Measurements from ENCODE around the gene SLC11A1.

SLC11A1 gene

DNA sequence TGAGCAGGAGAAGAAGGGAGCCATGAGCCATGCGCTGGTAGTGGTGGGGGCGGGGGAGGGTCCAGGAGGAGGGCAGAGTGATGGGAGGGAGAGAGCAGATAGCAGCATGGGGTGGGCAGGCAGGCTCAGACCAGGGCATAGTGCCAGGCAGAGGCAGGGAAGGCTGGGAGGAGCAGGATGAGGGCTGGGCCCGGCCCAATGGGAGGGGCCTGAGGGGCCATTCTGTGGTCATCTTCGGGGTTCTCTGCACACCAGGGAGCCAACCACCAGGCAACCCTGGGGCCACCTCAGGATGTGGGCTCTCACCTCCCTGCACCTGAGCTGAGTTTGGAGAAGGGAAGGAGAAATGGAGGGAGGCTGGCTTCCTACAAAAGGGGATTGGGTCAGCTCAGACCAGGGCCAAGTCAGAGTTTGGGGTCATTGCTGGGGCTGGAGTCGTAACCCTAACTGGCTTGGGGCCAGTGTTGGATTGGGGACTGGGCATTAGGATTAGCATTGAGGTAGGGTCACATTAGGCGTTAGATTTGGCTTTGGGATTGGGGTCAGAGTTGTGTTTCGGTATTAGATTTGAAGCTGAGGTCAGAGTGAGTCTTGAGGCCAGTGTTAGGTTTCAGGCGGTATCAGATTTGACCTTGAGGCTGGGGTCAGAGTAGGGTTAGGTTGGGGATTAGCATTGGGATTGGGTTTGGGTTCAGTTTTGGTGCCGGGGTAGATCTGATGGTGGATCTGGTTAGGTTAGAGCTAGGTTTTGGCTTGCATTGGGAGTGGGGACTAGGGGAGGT is 48.0 kb downstream of the SLC11A1 start:
- no peak overlapping the region for H2AFZ ChIP-seq (ENCODE audit: low read depth, low read length)
- H3K36me3 ChIP-seq (ENCODE audit: control insufficient read depth in 1 of 2, insufficient read depth in 2 of 2, low read depth in 1 of 2, low read length in 2 of 2): peaks cover 0 to 3% of the 10 kb centered on the region in 2 experiments
- H2BK120ac ChIP-seq (ENCODE audit: low read depth, low read length): no peak overlapping the region
- no peaks in the 10 kb centered on the region for H3K79me1 ChIP-seq (replicated peaks; ENCODE audit: low read length, poor library complexity, severe bottlenecking)
- H2BK15ac ChIP-seq (ENCODE audit: low read depth, poor library complexity, severe bottlenecking): no peak overlapping the region
- H3K9me3 ChIP-seq (ENCODE audit: control insufficient read depth, low read length): no peaks in the 10 kb centered on the region
- no peak overlapping the region for H3K4me3 ChIP-seq (ENCODE audit: insufficient read depth in 1 of 2, low read depth in 1 of 2, low read length in 2 of 2)
- H3K9ac ChIP-seq (ENCODE audit: low read length): no peak overlapping the region
- no peak overlapping the region for H4K8ac ChIP-seq (ENCODE audit: low read length)
- DNase-seq: no peak
- H3K14ac ChIP-seq (ENCODE audit: low read length in 2 of 2): no peak overlapping the region
- no peak overlapping the region for H3K27ac ChIP-seq (ENCODE audit: low read length, poor library complexity, severe bottlenecking)
- H3K4me2 ChIP-seq (ENCODE audit: low read length, poor library complexity, severe bottlenecking): no peak overlapping the region
- no peak overlapping the region for H3K4ac ChIP-seq (ENCODE audit: low read depth in 1 of 2, low read length in 2 of 2)
- peaks cover 2% of the 10 kb centered on the region for H3K4me1 ChIP-seq (ENCODE audit: control insufficient read depth, insufficient read depth, low read depth, low read length)
- H4K91ac ChIP-seq (ENCODE audit: low read length): no peak overlapping the region
- no peak overlapping the region for H3K23ac ChIP-seq (ENCODE audit: low read length in 2 of 2)
- no peak overlapping the region for H2BK12ac ChIP-seq (ENCODE audit: low read length in 2 of 2)
- no peak overlapping the region for H2AK5ac ChIP-seq (ENCODE audit: low read length, severe bottlenecking)
- H3K18ac ChIP-seq (ENCODE audit: low read depth in 1 of 2, low read length in 2 of 2): no peak overlapping the region
- H3K27me3 ChIP-seq (ENCODE audit: control insufficient read depth in 1 of 2, insufficient read depth in 1 of 2, low read length in 2 of 2): peaks cover 15 to 28% of the 10 kb centered on the region in 2 experiments
- H2BK5ac ChIP-seq (ENCODE audit: low read depth, low read length, poor library complexity, severe bottlenecking): no peak overlapping the region
- WGBS: 81% methylated on average over 8 of the region's 9 CpGs

DNA sequence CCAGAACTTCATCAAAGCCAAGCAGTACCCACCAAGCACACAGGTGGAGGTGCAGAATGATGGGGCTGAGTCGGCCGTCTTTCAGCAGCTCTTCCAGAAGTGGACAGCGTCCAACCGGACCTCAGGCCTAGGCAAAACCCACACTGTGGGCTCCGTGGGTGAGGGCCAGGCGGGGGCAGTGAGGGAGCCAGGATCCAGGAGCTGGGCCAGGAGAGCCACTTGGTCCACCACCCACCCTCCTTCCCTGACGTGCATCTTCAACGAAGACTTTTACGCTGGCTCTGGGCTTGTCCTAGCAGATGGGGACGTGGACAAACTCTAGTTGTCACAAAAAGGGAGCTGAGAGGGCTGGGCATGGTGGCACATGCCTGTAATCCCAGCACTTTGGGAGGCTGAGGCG is 48.6 kb downstream of the SLC11A1 start:
- Histone ChIP-seq H3K18ac (ENCODE audit: low read depth in 1 of 2, low read length in 2 of 2) (no peak overlapping the region), H3K14ac (ENCODE audit: low read length in 2 of 2) (no peak overlapping the region), H3K4ac (ENCODE audit: low read depth in 1 of 2, low read length in 2 of 2) (no peak overlapping the region), H3K9ac (ENCODE audit: low read length) (no peak overlapping the region), H3K79me1 (replicated peaks; ENCODE audit: low read length, poor library complexity, severe bottlenecking) (no peaks in the 10 kb centered on the region), H2AK5ac (ENCODE audit: low read length, severe bottlenecking) (no peak overlapping the region), H3K4me3 (ENCODE audit: insufficient read depth in 1 of 2, low read depth in 1 of 2, low read length in 2 of 2) (no peak overlapping the region), H2AFZ (ENCODE audit: low read depth, low read length) (no peak overlapping the region), H3K4me1 (ENCODE audit: control insufficient read depth, insufficient read depth, low read depth, low read length) (no peaks in the 10 kb centered on the region), H3K9me3 (ENCODE audit: control insufficient read depth, low read length) (no peaks in the 10 kb centered on the region), H2BK12ac (ENCODE audit: low read length in 2 of 2) (no peak overlapping the region), H3K27ac (ENCODE audit: low read length, poor library complexity, severe bottlenecking) (no peak overlapping the region), H2BK120ac (ENCODE audit: low read depth, low read length) (no peak overlapping the region), H2BK5ac (ENCODE audit: low read depth, low read length, poor library complexity, severe bottlenecking) (no peak overlapping the region), H3K4me2 (ENCODE audit: low read length, poor library complexity, severe bottlenecking) (no peak overlapping the region), H3K27me3 (ENCODE audit: control insufficient read depth in 1 of 2, insufficient read depth in 1 of 2, low read length in 2 of 2) (peaks cover 15 to 28% of the 10 kb centered on the region in 2 experiments), H2BK15ac (ENCODE audit: low read depth, poor library complexity, severe bottlenecking) (no peak overlapping the region), H3K23ac (ENCODE audit: low read length in 2 of 2) (no peak overlapping the region), H4K91ac (ENCODE audit: low read length) (no peak overlapping the region), H4K8ac (ENCODE audit: low read length) (no peak overlapping the region), H3K36me3 (ENCODE audit: control insufficient read depth in 1 of 2, insufficient read depth in 2 of 2, low read depth in 1 of 2, low read length in 2 of 2) (peaks cover 0 to under 1% of the 10 kb centered on the region in 2 experiments)
- 94% methylated on average over 11 of the region's 11 CpGs for WGBS
- no peak for DNase-seq

DNA sequence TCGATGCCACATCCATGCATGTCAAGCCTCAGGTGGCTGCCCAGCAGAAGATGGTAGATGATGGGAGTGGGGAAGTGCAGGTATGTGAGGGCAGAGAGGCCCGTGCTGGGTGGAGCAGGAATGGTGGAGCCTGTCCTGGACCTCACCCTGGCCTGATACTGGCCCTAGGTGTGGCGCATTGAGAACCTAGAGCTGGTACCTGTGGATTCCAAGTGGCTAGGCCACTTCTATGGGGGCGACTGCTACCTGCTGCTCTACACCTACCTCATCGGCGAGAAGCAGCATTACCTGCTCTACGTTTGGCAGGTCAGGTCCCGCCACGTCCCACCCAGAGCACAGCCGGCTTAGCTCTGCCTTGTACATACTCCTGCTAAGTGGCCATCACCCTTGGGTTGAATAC is 49.8 kb downstream of the SLC11A1 start:
- H3K14ac ChIP-seq (ENCODE audit: low read length in 2 of 2): no peak overlapping the region
- peaks cover 15 to 28% of the 10 kb centered on the region in 2 experiments for H3K27me3 ChIP-seq (ENCODE audit: control insufficient read depth in 1 of 2, insufficient read depth in 1 of 2, low read length in 2 of 2)
- no peaks in the 10 kb centered on the region for H3K9me3 ChIP-seq (ENCODE audit: control insufficient read depth, low read length)
- no peak overlapping the region for H3K4me3 ChIP-seq (ENCODE audit: insufficient read depth in 1 of 2, low read depth in 1 of 2, low read length in 2 of 2)
- H3K4me1 ChIP-seq (ENCODE audit: control insufficient read depth, insufficient read depth, low read depth, low read length): no peaks in the 10 kb centered on the region
- no peak overlapping the region for H3K9ac ChIP-seq (ENCODE audit: low read length)
- H4K8ac ChIP-seq (ENCODE audit: low read length): no peak overlapping the region
- H3K18ac ChIP-seq (ENCODE audit: low read depth in 1 of 2, low read length in 2 of 2): no peak overlapping the region
- no peak overlapping the region for H2BK5ac ChIP-seq (ENCODE audit: low read depth, low read length, poor library complexity, severe bottlenecking)
- no peak overlapping the region for H3K23ac ChIP-seq (ENCODE audit: low read length in 2 of 2)
- no peak overlapping the region for H3K4ac ChIP-seq (ENCODE audit: low read depth in 1 of 2, low read length in 2 of 2)
- no peaks in the 10 kb centered on the region for H3K79me1 ChIP-seq (replicated peaks; ENCODE audit: low read length, poor library complexity, severe bottlenecking)
- H3K27ac ChIP-seq (ENCODE audit: low read length, poor library complexity, severe bottlenecking): no peak overlapping the region
- no peak overlapping the region for H2BK120ac ChIP-seq (ENCODE audit: low read depth, low read length)
- no peak overlapping the region for H2AK5ac ChIP-seq (ENCODE audit: low read length, severe bottlenecking)
- H4K91ac ChIP-seq (ENCODE audit: low read length): no peak overlapping the region
- no peak overlapping the region for H2BK12ac ChIP-seq (ENCODE audit: low read length in 2 of 2)
- H2AFZ ChIP-seq (ENCODE audit: low read depth, low read length): no peak overlapping the region
- no peak overlapping the region for H3K4me2 ChIP-seq (ENCODE audit: low read length, poor library complexity, severe bottlenecking)
- WGBS: 82% methylated on average over 10 of the region's 10 CpGs
- no peak for DNase-seq
- no peaks in the 10 kb centered on the region for H3K36me3 ChIP-seq (ENCODE audit: control insufficient read depth in 1 of 2, insufficient read depth in 2 of 2, low read depth in 1 of 2, low read length in 2 of 2)
- H2BK15ac ChIP-seq (ENCODE audit: low read depth, poor library complexity, severe bottlenecking): no peak overlapping the region

DNA sequence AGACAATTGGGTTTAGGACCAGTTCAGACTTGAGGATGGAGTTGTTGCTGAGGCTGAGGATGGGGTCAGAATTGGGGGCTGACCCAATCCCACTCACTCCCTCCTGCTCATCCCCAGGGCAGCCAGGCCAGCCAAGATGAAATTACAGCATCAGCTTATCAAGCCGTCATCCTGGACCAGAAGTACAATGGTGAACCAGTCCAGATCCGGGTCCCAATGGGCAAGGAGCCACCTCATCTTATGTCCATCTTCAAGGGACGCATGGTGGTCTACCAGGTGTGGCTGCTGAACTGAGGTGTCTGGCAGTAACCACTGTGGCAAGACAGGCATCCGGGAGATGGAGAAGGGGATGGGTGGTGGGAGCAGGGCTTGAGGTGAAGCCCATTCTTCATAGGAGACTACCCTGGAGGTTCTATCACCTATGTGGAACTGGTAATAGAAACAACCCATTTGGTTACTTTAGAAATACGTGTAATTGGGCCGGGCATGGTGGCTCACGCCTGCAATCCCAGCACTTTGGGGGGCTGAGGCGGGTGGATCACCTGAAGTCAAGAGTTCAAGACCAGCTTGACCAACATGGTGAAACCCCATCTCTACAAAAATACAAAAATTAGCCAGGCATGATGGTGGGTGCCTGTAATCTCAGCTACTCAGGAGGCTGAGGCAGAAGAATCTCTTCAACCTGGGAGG is 50.7 kb downstream of the SLC11A1 start:
- no peaks in the 10 kb centered on the region for H3K36me3 ChIP-seq (ENCODE audit: control insufficient read depth in 1 of 2, insufficient read depth in 2 of 2, low read depth in 1 of 2, low read length in 2 of 2)
- no peak overlapping the region for H3K4me2 ChIP-seq (ENCODE audit: low read length, poor library complexity, severe bottlenecking)
- H3K9me3 ChIP-seq (ENCODE audit: control insufficient read depth, low read length): no peaks in the 10 kb centered on the region
- H2AFZ ChIP-seq (ENCODE audit: low read depth, low read length): no peak overlapping the region
- H3K14ac ChIP-seq (ENCODE audit: low read length in 2 of 2): no peak overlapping the region
- no peak overlapping the region for H3K9ac ChIP-seq (ENCODE audit: low read length)
- no peak overlapping the region for H3K23ac ChIP-seq (ENCODE audit: low read length in 2 of 2)
- no peak overlapping the region for H2BK120ac ChIP-seq (ENCODE audit: low read depth, low read length)
- H4K8ac ChIP-seq (ENCODE audit: low read length): no peak overlapping the region
- WGBS: 92% methylated on average over 8 of the region's 8 CpGs
- no peak for DNase-seq
- no peak overlapping the region for H2AK5ac ChIP-seq (ENCODE audit: low read length, severe bottlenecking)
- no peak overlapping the region for H3K4me3 ChIP-seq (ENCODE audit: insufficient read depth in 1 of 2, low read depth in 1 of 2, low read length in 2 of 2)
- H3K27ac ChIP-seq (ENCODE audit: low read length, poor library complexity, severe bottlenecking): no peak overlapping the region
- no peak overlapping the region for H4K91ac ChIP-seq (ENCODE audit: low read length)
- no peak overlapping the region for H3K4ac ChIP-seq (ENCODE audit: low read depth in 1 of 2, low read length in 2 of 2)
- no peak overlapping the region for H2BK15ac ChIP-seq (ENCODE audit: low read depth, poor library complexity, severe bottlenecking)
- H2BK12ac ChIP-seq (ENCODE audit: low read length in 2 of 2): no peak overlapping the region
- no peaks in the 10 kb centered on the region for H3K4me1 ChIP-seq (ENCODE audit: control insufficient read depth, insufficient read depth, low read depth, low read length)
- H2BK5ac ChIP-seq (ENCODE audit: low read depth, low read length, poor library complexity, severe bottlenecking): no peak overlapping the region
- H3K18ac ChIP-seq (ENCODE audit: low read depth in 1 of 2, low read length in 2 of 2): no peak overlapping the region
- H3K79me1 ChIP-seq (replicated peaks; ENCODE audit: low read length, poor library complexity, severe bottlenecking): no peaks in the 10 kb centered on the region
- H3K27me3 ChIP-seq (ENCODE audit: control insufficient read depth in 1 of 2, insufficient read depth in 1 of 2, low read length in 2 of 2): peaks cover 15 to 28% of the 10 kb centered on the region in 2 experiments
